Stromal cell of bone marrow (primary cell): Measurements from ENCODE around the gene STIL.
"Not testable (repeated sequence)": the region's sequence is repeated elsewhere in the genome, so short reads cannot be mapped to it uniquely, and the experiment has no call there.

Source experiments
- DNase-seq: peaks from one replicate; pipeline ENCODE4 v3.0.0-alpha.2; 2012; ENCODE audit warnings: low read depth

Gene STIL

DNA sequence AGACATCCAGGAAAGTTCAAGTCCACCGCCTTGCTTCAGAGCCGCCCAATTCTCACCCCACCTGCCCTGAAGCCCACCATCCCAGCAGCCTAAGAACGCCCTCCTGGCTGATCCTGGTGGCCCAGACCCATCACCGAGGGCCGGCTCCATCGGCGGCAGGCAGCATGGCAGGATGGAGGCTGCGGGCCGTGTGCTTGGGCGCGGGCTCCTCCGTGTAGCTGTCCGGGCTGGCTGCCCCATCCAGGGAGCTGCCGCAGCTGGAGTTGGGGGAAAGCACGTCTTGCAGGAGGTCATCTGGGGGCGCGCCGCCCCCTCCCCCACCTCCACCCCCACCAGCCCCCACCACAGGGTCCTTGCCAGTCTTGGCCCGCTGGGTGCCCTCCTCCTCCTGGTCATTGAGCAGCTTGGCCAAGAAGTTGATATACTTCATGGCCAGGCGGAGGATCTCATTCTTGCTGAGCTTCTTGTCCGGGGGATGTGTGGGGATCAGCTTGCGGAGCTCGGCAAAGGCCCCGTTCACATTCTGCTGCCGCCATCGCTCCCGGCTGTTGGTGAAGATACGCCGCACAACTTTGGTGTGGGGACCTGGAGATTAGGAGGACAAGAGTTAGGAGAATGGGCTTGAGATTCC, 94.2 kb downstream of the STIL start:
- no peak for DNase-seq

DNA sequence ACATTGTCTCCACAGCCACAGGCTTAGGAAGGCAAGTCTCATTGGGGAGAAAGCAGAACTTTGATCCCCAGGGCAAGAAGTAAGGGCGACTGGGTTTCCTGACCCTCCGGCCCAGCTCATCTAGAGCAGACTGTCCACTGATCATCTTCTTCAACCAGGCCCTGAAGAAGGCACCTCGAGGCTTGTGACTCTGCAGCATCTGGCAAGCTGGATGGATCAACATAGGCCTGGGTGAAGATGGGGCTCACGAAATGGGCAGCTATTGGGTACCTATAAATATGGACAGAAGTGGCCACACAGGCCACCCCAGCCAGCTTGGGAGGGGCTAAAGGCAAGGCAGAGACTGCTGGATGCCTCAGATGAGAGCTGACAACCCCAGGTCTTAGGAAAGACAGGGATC, 94.9 kb downstream of the STIL start:
- DNase-seq: no peak

DNA sequence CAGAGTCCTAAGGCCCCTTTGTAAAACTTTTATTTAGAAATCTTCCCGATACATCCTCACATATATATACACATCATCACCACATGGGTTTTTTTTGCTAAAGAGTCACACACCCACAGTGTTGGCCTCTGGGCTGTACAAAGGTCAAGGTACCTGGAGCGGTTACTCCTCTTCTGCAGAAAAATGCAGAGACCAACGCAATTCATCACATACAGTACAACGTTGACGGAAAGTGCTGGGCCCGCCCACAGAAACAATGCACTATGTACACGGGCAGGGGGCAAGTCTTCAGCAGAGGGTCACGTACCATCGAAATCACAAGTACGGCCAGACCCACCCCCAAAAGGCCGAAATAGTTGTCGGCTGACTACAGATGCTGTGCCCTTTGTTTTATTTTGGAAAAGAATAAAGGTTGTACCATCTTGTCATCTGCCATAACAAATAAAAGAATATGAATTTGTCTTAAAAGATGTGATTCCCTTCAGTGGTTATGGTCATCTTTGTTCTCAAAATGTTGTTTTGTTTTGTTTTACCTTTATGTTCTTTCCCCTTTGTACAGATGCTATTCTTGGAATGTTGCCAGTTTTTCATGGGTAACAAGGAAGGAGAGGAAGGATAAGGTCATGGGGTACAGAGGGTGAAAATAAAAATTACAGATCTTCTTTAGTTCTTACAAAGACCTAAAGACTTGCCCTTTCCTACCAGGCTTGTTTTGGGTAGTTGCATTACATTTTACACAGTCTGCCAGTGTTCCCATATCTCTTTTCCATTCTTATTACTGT, 97.5 kb downstream of the STIL start:
- DNase-seq: no peak

DNA sequence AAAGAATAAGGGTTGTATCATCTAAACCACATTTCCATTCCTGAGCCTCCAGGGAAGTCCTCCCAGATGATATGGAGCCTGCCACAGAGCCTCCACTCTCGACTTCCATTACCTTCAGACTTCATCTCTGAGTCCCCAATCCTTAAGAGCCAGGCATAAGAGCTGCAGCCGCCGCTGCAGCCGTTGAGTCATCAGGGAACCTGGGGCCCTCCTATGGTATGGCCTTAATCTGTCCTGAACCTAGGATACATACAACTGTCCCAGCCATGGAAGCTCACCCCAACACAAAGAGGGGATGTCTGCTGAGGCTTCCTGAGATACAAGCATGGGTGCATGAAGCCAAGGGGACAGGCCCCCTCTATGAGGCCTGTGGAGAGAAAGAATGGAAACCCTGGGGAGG, 98.2 kb downstream of the STIL start:
- DNase-seq: no peak

DNA sequence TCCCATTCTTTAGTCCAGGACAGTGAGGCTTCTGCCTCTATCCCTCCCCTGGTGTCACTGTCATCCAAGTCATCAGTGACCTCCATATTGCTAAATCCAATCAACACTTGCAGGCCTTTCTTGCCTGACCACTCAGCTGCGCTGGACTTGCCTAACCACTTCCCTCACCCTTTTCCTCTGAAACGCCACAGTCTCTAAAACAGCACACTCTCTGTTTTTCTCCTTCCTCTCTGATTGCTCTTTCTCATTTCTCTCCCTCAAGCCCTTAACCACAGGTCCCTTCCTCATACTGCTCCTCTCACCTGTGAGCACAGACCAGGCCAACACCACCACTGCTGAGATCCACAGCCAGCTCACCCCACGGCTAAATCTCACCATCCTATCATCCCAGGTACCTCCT, 99.4 kb downstream of the STIL start:
- DNase-seq: no peak

DNA sequence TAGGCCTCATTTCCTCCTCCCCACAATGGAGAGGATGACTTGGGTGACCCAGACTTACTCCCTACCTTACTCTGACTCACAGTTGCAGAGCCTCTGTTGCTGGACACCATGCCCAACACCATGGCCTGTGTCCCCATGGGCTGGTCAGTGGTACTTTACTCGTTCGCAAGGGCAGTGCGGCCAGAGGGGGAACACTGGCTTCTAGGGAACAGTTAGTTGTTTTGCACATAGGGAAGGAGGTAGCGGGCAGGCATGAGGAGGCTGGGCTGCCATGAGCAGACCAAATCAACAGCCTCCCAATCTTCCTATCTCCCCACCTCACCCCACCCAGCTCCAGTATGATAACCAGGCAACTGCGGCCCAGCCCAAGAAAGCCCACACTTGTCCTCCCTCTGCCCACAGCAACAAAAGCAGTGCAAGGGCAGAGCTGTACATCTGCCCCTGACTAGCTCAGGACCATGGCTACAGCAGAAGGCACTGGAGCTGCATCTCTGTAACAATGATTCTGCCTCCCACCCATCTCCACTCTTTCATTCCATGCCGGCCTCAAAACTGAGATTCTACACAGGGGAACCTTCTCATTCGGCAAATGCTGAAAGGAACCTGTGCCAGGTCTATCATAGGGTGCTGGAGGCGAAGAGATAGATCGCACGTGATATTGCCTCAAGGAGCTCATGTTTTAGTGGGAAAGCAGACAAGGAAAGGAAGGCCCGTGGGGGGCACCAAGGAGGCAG, 100.5 kb downstream of the STIL start:
- DNase-seq: no peak

DNA sequence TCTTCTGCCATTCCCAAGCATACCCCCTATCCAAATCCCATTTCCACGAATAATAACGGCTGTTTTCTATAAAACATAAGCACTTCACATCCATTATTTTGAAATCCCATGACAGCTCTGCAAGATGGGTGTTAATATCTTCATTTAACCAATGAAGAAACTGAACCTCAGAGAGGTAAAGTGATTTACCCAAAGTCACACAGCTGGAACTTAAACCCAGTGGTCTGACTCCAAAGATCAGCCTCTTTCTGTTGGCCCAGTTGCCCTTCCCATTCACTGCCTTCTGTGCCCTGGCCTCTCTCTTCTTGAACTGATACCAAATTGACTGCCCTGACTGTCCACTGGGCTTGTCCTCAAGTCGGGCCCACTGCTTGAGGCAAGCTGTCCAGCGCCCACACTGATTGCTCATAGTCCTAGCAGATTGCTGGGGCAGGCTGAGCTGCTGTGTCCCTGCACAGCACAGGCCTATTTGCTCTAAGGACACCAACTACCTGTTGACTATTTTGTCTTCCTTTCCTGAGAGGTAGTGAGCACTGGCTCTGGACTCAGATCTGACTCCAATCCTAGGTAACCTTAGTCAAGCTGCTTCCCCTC, 101.2 kb downstream of the STIL start:
- DNase-seq: no peak

DNA sequence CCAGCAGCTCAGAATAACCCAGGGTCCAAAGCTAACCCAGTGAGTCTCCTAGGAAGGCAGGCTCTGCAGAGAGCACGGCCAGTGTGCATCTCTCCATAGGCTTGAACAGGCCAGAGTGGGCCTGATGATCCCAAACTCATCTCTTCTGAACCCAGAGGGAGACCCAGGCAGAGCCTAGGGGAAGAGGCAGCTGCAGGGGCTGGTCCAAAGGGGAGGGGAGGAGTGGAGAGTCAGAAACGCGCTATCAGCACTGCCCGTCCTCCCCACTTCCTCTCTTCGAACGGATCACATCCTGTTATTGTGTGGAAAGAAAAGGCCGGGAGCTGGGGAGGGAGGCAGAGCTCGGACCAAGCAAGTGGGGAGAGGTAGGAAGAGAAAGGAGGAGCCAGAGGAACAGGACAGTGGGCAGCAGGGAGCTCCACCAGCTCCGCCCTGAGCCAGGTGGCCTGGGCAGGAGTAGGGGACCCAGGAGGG, 102.1 kb downstream of the STIL start:
- DNase-seq: no peak

DNA sequence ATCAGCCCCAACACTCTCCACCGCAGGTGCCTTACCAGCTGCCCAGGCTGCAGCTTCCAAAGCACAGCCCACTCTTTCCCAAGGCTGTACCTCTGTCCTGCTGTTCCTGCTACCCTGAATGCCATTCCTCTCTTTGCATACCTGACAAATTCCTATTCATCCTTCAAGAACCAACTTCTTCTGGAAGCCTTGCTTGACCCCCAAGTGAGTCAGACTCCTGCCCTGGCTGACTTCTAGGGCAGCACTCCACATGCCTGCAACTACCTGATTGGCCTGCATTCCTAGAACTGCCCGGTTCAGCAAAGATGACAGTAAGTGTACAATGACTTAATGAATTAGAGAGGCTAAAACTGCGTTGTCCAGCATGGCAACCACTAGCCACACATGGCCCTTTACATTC, 103.3 kb downstream of the STIL start:
- DNase-seq: no peak

DNA sequence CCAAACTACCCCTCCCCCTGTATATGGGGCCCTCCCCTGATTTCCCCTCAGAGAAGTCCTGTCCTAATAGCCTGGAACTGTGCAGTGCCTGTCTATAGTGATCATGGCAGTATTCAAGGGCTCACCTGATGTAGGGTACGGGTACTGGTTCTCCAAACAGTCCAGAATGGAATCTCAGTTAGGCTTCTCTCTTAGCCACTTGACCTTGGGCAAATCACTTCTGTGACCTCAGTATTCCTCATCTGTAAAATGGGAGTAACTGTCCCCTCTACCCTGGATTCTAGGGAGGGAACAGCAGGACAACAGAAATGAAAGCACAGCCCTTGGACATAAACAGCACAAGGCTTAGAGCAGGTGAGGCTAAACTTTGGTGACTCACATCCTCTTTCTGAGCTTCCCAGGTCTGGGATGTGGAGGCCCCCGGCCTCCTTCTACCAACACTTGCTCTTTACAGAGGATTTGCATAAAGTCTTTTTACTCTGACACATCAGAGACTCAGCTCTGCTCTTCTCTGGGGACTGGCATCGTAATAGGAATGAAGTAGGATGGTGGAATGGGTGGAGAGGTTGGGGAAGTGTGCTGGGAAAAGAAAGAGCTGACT, 104.1 kb downstream of the STIL start:
- DNase-seq: no peak

DNA sequence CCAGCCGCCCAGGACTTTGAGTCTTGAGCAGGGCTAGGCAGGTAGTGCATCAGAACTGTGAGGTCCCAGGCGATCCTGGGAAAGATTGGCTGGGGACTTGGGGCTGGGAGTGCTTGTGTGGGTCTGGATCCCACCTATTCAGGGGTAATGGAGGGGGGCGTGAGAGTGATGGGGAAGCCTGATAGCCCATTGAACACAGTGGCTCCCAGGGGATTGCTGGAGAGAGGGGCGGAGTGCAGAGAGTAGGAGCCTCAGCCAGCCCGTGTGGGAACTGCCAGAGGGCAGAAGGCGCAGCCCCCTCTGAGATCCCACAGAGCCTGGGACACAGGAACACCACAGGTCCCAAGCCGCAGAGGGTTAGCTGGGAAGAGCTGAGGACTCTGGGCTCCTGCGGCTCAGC, 104.9 kb downstream of the STIL start:
- no peak for DNase-seq

DNA sequence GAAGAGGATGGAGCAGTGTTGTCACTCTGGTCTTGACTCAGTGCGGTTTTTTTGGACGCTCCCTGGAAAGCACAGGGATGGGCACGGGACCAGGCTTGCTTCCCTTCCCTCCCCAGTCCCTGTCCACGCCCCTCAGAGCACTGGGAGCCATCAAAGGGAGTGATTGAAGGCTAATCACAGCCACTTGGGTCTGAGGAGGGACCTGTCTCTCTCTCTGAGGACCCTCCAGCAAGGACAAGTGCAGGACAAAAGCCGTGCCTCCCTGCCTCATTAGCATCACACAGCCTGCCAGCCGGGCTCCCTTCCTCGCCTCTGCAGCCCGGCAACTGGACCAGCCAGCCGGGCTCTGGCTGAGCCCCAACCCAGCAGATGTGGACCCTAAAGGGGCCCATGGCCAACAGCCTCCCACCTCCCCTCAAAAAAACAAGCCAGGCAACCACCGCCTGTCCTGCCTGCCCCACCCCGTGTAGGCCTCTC, 105.5 kb downstream of the STIL start:
- no peak for DNase-seq

DNA sequence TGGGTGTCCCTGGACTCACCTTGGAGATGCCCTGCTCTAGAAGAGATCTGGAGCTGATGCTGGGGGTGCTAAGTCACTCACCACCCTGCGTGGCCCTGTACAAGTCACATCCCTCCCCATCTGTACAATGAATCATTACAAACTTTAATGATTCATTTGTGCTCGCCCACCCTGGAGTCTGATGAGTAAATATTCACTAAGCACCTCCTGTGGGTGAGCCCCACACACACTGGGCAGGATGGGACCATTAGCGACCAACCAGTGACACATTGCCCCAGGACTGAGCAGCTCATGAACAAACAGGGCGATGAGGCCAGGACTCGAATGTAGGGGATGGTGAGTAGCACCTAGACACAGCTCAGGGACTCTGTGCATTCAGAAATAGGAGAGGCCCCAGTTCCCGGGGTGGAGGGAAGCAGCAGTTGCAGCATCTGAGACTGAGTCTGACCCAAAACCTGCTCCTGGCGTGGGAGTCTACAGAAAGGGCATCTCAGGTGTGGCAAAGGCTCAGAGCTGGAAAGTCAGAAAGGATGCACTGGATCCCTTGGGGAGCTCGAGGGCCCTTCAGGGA, 106.1 kb downstream of the STIL start:
- DNase-seq: no peak

DNA sequence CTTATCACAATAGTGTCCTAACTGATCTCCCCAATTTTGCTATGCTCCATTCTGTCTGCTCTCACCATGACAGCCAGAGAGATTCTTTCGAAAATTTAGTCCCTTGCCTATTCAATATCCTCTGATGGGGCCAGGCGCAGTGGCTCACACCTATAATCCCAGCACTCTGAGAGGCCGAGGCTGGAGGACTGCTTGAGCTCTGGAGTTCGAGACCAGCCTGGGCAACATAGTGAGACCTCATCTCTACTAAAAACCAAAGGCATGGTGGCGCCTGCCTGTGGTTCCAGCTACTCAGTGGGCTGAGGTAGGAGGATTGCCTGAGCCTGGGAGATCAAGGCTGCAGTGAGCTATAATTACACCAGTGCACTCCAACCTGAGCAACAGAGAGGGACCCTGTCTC, 108.0 kb downstream of the STIL start:
- DNase-seq: no peak

DNA sequence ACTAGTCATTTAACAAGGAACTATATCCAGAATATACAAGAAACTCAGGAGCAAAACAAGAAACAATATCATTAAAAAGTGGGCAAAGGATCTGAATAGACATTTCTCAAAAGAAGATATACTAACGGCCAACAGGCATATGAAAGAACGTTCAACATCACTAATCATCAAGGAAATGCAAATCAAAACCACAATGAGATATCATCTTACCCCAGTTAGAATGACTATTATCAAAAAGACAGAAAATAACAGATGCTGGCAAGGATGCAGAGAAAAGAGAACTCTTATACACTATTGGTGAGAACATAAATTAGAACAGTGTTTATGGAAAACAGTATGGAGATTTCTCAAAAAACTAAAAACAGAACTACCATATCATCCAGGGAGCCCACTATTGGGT, 110.4 kb downstream of the STIL start:
- DNase-seq: not testable (repeated sequence)

DNA sequence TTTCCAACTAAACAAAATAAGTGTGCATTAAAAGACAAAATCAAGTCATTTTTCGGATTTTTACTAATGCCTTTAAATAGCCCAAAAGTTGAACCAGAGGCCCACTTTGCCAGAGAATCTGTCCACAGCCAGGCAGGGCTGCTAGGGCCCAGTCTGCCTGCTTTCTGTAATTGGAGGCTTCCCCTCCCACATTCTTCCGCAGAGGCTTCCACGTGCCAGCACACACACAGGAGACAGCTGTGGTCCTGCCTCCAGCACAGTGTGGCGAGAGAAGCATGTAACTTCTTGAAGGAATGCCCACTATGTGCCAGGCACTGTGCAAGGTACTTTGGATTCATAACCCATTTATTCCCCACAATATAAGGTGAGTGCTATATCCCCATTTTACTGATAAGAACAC, 112.8 kb downstream of the STIL start:
- DNase-seq: no peak
